Keratinocyte (primary cell): ENCODE results near the gene MALRD1. TPM values are rescaled to one million over a fixed set of nuclear protein-coding genes. Genes with fewer than 3 reads are reported as not detected.
A peak's percentile ranks its signal among the peaks of the same experiment; 100 is the strongest.

ENCODE experiments used
- DNase-seq: peaks from one replicate; pipeline ENCODE4 v3.0.0-alpha.2; 2011; ENCODE audit warnings: low read depth, missing footprints, low spot score
- FAIRE-seq: peaks from 2 replicates; lab custom pipeline; 2011; peaks lifted over from hg19 to GRCh38; lab: Jason Lieb, UNC
- H2AFZ ChIP-seq: 2 replicates; pipeline ENCODE4 v1.6.0; 2012; ENCODE audit warnings: low read length, control low read depth, inconsistent platforms; ENCODE audit not compliant: control insufficient read depth
- H3K27ac ChIP-seq: 2 replicates; pipeline ENCODE4 v1.5.1; 2011; ENCODE audit warnings: low read length; ENCODE audit not compliant: control insufficient read depth, insufficient read depth
- H3K27me3 ChIP-seq: 3 replicates; pipeline ENCODE4 v1.6.0; 2011; ENCODE audit warnings: low read length; ENCODE audit not compliant: control insufficient read depth, insufficient read depth; ENCODE audit errors: extremely low read depth
- H3K36me3 ChIP-seq, 2 experiments: 2 replicates in 1 of 2; 3 replicates in 1 of 2; pipeline ENCODE4 v1.5.1; 2011; ENCODE audit warnings: low read length in 2 of 2, mild to moderate bottlenecking in 1 of 2; ENCODE audit not compliant: control insufficient read depth in 2 of 2, insufficient read depth in 2 of 2; ENCODE audit errors: extremely low read depth in 1 of 2
- H3K4me1 ChIP-seq: 3 replicates; pipeline ENCODE4 v1.5.1; 2011; ENCODE audit warnings: low read length; ENCODE audit not compliant: control insufficient read depth, insufficient read depth; ENCODE audit errors: extremely low read depth
- H3K4me2 ChIP-seq: 3 replicates; pipeline ENCODE4 v1.6.0; 2011; ENCODE audit warnings: low read depth, low read length; ENCODE audit not compliant: control insufficient read depth, insufficient read depth; ENCODE audit errors: extremely low read depth
- H3K4me3 ChIP-seq, 3 experiments: fragments of 200-600 bp in 1 of 3; sonication (generic) in 1 of 3; 2 replicates in 2 of 3; 3 replicates in 1 of 3; pipeline ENCODE4 v1.5.1; 2011 to 2016; ENCODE audit warnings: low read length in 3 of 3, mild to moderate bottlenecking in 3 of 3, control low read depth in 2 of 3, inconsistent platforms in 1 of 3, low read depth in 1 of 3, mixed read lengths in 1 of 3, mixed run types in 1 of 3, moderate library complexity in 1 of 3; ENCODE audit not compliant: control insufficient read depth in 2 of 3, insufficient read depth in 2 of 3; ENCODE audit errors: extremely low read depth in 1 of 3
- H3K79me2 ChIP-seq: 2 replicates; pipeline ENCODE4 v1.6.0; 2012; ENCODE audit warnings: low read length; ENCODE audit not compliant: control insufficient read depth, insufficient read depth
- H3K9ac ChIP-seq: 3 replicates; pipeline ENCODE4 v1.6.0; 2011; ENCODE audit warnings: low read length; ENCODE audit not compliant: control insufficient read depth, insufficient read depth; ENCODE audit errors: extremely low read depth
- H3K9me1 ChIP-seq: 3 replicates; pipeline ENCODE4 v1.6.0; 2011; ENCODE audit warnings: low read length; ENCODE audit not compliant: control insufficient read depth, insufficient read depth; ENCODE audit errors: extremely low read depth
- H3K9me3 ChIP-seq: 2 replicates; pipeline ENCODE4 v1.5.1; 2012; ENCODE audit warnings: low read depth, low read length; ENCODE audit not compliant: control insufficient read depth
- H4K20me1 ChIP-seq: 3 replicates; pipeline ENCODE4 v1.6.0; 2011; ENCODE audit warnings: low read length; ENCODE audit not compliant: control insufficient read depth, insufficient read depth; ENCODE audit errors: extremely low read depth
- EZH2 ChIP-seq: IDR thresholded peaks from one replicate; pipeline ENCODE4 v1.6.1; 2012; ENCODE audit warnings: inconsistent platforms, mild to moderate bottlenecking, low read length, moderate library complexity
- dilution Hi-C: fragments of 300-500 bp; cut with MboI; formaldehyde crosslinking; loops from one replicate; pipeline ENCODE4 v1.7.0; 2020; ENCODE audit warnings: low sequenced_read_pairs; ENCODE audit not compliant: extremely low pct_ligation_motif_present
- polyA plus RNA-seq, 5 experiments: library from polyadenylated mRNA; depleted of rRNA in 3 of 5; stranded (reverse) in 3 of 5; stranded (forward) in 1 of 5; unstranded in 1 of 5; fragments of >200 nt; gene quantifications; 1 replicate in 1 of 5; 2 replicates in 3 of 5; 3 replicates in 1 of 5; pipeline versions ENCODE4 v1.2.1 to v1.2.3, GENCODE V29; 2011 to 2012; ENCODE audit warnings: missing spikeins in 2 of 5, low read depth in 1 of 5, low replicate concordance in 1 of 5
- TF ChIP-seq, protein P1 (sequence below), 3 experiments: IDR thresholded peaks in 1 of 3; conservative IDR thresholded peaks in 1 of 3; optimal IDR thresholded peaks in 1 of 3; 2 replicates in 2 of 3; 3 replicates in 1 of 3; pipeline versions ENCODE3 to v1.5.1; 2011; ENCODE audit warnings: low read length in 3 of 3, mild to moderate bottlenecking in 3 of 3, moderate library complexity in 2 of 3, control low read depth in 1 of 3, inconsistent platforms in 1 of 3; ENCODE audit not compliant: insufficient read depth in 2 of 3; ENCODE audit errors: extremely low read depth in 1 of 3

The MALRD1 gene
- polyA plus RNA-seq, 1 donor (not counting 4 experiments of a cell fraction or from before 2014, with no cell fraction given) = not detected

DNA sequence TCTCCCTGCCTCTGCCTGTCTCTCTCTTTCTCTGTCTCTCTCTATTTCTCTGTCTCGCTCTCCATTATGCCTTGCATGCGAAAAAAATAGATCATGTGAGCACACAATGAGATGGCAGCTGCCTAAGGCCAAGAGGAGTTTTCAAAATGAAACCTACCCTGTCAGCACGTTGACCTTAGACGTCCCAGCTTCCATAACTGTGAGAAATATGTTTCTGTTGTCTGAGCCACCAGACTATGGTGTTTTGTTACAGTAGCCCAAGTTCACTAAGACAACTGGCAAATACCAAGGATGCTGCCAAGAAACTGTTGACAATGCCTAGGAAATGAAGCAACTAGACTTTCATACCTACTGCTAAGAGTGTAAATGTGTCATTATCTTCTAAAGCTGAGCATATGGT lies 697.1 kb downstream of the MALRD1 start:
- H3K9ac ChIP-seq = no peak overlapping the region
- H3K4me1 ChIP-seq = peaks cover 6% of the 10 kb centered on the region
- no peak overlapping the region for H2AFZ ChIP-seq
- H3K4me3 ChIP-seq = no peak overlapping the region
- TF ChIP-seq, protein P1, sequence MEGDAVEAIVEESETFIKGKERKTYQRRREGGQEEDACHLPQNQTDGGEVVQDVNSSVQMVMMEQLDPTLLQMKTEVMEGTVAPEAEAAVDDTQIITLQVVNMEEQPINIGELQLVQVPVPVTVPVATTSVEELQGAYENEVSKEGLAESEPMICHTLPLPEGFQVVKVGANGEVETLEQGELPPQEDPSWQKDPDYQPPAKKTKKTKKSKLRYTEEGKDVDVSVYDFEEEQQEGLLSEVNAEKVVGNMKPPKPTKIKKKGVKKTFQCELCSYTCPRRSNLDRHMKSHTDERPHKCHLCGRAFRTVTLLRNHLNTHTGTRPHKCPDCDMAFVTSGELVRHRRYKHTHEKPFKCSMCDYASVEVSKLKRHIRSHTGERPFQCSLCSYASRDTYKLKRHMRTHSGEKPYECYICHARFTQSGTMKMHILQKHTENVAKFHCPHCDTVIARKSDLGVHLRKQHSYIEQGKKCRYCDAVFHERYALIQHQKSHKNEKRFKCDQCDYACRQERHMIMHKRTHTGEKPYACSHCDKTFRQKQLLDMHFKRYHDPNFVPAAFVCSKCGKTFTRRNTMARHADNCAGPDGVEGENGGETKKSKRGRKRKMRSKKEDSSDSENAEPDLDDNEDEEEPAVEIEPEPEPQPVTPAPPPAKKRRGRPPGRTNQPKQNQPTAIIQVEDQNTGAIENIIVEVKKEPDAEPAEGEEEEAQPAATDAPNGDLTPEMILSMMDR (optimal IDR thresholded peaks at IDR 0.05 in 1 of 3, IDR thresholded peaks at IDR 0.05 in 1 of 3, conservative IDR thresholded peaks at IDR 0.05 in 1 of 3; ENCODE audit: extremely low read depth in 1 of 3, insufficient read depth in 2 of 3, low read length in 3 of 3) = no peak
- no peak for TF ChIP-seq EZH2
- no peak for FAIRE-seq
- no peaks in the 10 kb centered on the region for H4K20me1 ChIP-seq
- no peaks in the 10 kb centered on the region for H3K27me3 ChIP-seq
- DNase-seq = no peak
- no peaks in the 10 kb centered on the region for H3K36me3 ChIP-seq
- H3K9me1 ChIP-seq = no peaks in the 10 kb centered on the region
- dilution Hi-C loops = no loop called here
- no peak overlapping the region for H3K4me2 ChIP-seq
- no peaks in the 10 kb centered on the region for H3K79me2 ChIP-seq
- H3K27ac ChIP-seq = no peak overlapping the region
- no peaks in the 10 kb centered on the region for H3K9me3 ChIP-seq

DNA sequence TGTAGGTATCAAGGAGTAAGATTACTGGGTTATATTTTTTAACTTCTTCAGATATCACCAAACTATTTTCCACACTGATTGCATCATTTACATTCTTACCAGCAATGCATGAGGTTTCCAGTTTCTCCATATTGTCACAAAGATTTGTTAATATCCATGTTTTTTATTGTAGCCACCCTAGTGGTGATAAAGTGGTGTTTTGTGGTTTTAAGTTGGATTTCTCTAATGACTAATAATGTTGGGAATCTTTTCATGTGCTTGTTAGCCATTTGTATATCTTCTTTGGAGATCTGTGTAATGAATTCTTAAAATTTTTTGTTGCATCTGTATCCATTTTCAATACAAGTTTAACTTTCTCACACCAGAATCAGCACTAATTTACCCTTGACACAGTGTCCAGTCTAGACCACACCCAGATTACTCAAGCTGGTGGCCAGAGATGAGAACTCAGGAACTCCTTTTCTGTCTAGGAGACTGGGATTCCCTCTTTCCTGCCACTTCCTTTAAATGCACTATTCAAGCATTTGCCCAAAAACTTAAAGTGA lies 700.7 kb downstream of the MALRD1 start:
- H2AFZ ChIP-seq = peak overlapping the region; percentile 45
- H3K27me3 ChIP-seq = no peaks in the 10 kb centered on the region
- no peak overlapping the region for H3K9ac ChIP-seq
- no peaks in the 10 kb centered on the region for H3K9me3 ChIP-seq
- FAIRE-seq (peak; percentile 32), DNase-seq (no peak)
- H3K4me2 ChIP-seq = no peak overlapping the region
- TF ChIP-seq EZH2 = no peak
- TF ChIP-seq, protein P1 (optimal IDR thresholded peaks at IDR 0.05 in 1 of 3, IDR thresholded peaks at IDR 0.05 in 1 of 3, conservative IDR thresholded peaks at IDR 0.05 in 1 of 3; ENCODE audit: extremely low read depth in 1 of 3, insufficient read depth in 2 of 3, low read length in 3 of 3) = no peak
- dilution Hi-C loops = no loop called here
- H3K27ac ChIP-seq = no peak overlapping the region
- H3K79me2 ChIP-seq = no peaks in the 10 kb centered on the region
- no peaks in the 10 kb centered on the region for H3K9me1 ChIP-seq
- no peak overlapping the region for H3K4me3 ChIP-seq
- peaks cover 6% of the 10 kb centered on the region for H3K4me1 ChIP-seq
- no peaks in the 10 kb centered on the region for H4K20me1 ChIP-seq
- H3K36me3 ChIP-seq = no peaks in the 10 kb centered on the region
